IPS-18c (cell line): ENCODE results near the gene MYLK.

ENCODE experiments used
- H3K4me3 ChIP-seq: 2 replicates; pipeline ENCODE4 v1.7.0; 2013; ENCODE audit warnings: low read depth, mild to moderate bottlenecking, low read length, moderate library complexity; ENCODE audit not compliant: insufficient read depth
- H3K9me3 ChIP-seq: one replicate; pipeline ENCODE4 v1.6.1; 2013; ENCODE audit warnings: mild to moderate bottlenecking, low read length, moderate library complexity; ENCODE audit not compliant: control insufficient read depth, insufficient read depth

MYLK gene

DNA sequence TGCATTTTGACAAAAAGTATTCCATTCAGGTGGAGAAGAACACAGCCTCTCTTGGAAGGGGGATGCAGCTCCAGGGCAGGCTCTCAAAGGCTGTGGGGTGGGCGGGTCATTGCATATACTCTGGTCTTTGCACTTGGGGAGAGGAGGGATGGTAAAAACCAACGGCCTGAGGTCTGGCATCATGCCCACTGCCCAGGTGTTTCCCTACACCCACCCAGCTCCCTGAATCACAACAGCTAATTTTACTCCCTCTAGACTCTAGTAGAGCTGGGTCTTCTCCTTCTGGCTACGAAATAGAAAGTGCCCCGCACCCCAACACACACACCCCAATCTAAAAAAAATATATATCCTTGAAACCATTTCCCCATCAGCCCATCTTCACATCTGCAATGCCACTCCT, 1.0 kb downstream of the MYLK start:
- Histone ChIP-seq H3K9me3 (peaks cover 2% of the 10 kb centered on the region), H3K4me3 (peak overlapping the region; percentile 78)

DNA sequence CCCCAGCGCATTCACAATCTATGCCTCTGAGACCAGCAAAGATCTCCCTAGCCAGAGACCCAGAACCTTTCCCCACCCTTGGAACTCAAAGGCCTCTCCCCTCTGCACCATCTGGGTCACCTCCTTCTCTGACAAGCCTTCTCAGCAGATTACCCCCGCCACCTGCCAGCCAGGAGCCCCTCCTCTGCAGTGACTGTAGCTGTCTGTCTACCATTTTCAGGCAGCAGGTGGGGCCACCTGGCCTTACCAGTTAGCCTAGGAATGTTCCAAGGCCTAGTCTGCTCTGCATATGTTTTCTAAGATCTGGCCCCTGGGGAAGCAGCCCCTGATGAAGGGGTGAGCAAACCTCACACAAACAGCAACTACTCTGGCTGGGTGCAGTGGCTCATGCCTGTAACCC, 2.4 kb downstream of the MYLK start:
- Histone ChIP-seq H3K4me3 (no peak overlapping the region), H3K9me3 (no peaks in the 10 kb centered on the region)

DNA sequence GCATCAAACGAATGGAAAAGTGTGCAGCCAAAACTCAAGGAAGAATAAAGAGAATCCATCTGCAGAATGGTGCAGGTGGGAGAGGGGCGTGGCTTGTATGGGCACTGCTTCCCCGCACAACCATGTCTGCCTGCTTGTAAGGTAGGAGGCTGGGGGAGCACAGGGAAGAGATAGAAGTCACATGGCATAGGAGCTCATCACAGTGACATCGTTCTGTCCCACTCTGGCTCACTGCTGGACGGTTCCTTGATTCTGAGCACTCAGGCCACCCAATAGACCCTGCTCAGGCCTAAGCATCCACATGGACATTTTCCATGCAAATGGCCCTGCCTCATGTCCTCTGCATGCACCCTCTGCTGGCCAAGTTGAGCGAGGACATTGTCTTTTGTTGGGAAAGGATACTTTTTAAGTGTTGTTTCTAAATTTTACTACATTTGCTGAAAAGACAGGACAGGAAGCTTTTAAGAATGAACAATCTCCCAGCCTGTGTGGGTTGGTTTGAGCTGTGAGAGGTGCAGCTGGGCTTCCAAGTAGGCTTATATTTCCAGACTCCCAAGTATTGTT, 3.1 kb downstream of the MYLK start:
- no peak overlapping the region for H3K4me3 ChIP-seq

DNA sequence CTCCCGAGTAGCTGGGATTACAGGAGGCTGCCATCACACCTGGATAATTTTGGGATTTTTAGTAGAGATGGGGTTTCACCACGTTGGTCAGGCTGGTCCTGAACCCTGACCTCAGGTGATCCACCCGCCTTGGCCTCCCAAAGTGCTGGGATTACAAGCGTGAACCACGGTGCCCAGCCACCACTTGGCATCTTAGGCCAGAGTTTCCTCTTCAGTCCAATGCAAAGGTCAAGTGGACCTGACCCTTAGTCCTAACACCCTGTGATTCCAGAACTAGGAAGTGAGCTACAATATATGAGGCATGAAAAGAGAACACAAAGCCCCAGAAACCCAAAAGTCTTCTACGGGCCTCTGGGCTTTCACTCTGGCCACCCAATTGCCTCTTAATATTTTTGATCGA, 5.3 kb downstream of the MYLK start:
- Histone ChIP-seq H3K4me3 (no peak overlapping the region), H3K9me3 (no peaks in the 10 kb centered on the region)

More for the DNA sequence above, 3.1 kb downstream of the MYLK start:
- H3K9me3 ChIP-seq: no peaks in the 10 kb centered on the region

DNA sequence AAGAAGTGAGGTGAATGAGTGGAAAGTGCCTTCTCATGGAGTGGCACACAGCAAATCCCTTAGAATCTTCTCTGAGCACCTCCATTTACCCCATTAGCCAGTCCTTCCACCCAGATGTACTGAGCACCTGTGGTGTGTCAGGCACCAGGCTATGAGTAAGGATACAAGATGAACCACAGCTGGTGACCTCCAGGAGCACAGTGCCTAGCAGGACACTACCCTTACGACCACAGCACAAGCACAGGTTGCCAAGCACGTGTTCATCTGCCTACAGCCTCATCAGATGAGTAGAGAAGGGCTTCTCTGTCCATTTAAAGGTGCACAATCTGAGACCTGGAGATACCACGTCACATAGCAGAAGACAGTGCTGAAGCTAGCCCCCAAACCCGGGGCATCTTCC, 6.2 kb downstream of the MYLK start:
- no peak overlapping the region for H3K4me3 ChIP-seq
- no peaks in the 10 kb centered on the region for H3K9me3 ChIP-seq

DNA sequence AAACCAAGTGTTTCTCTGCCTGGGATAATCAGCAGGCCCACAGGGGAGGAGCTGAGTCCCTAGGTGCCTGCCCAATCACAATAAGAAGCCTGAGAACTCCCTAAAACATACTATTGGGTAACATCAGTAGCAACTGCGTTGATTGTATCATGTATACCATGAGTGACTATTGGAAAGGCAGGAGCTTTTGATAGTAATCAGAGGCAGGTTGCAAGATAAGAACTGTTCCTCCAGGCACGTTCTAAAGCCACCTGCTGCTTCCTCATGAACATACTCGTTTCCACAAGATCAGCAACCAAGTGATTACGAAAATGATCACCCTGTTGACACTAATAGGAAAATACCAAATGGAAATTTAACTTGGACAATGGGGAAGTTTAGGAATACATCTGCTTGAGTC, 6.7 kb downstream of the MYLK start:
- H3K9me3 ChIP-seq: no peaks in the 10 kb centered on the region
- no peak overlapping the region for H3K4me3 ChIP-seq

DNA sequence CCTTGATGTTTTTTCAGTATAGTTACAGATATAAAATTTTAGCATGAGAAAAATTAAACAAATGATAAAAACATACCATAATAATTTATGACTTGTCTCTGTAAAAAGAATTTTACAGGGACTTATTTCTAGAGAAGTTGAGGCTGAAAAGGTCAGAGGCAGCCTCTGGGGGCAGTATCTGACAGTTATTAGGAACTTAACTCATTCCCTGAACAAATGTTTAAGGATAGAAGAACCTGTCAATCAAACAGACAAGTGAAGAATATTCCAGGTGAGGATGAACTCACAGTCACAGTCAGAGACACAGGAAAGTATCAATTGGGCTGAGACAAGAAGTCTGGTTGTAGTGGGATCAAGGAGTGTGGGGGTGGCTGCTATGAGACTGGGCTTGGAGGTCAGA, 7.3 kb downstream of the MYLK start:
- Histone ChIP-seq H3K9me3 (no peaks in the 10 kb centered on the region), H3K4me3 (no peak overlapping the region)

DNA sequence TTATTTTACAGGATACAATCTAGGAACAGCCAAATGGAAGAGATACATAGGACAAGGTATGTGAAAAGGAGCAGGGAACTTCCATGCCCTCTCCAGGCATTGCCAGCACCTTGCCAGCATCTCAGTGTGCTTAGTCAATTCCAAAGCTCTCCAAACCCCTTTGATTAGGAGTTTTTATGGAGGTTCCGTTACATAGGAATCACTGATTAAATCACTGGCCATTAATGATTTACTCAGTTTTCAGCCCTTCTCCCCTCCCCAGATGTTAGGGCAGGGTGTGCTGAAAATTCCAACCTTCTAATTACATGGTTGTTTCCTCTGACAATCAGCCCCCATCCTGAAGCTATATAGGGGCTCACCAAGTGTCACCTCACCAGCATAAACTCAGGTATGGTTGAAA, 11.5 kb downstream of the MYLK start:
- Histone ChIP-seq H3K4me3 (no peak overlapping the region), H3K9me3 (no peaks in the 10 kb centered on the region)

DNA sequence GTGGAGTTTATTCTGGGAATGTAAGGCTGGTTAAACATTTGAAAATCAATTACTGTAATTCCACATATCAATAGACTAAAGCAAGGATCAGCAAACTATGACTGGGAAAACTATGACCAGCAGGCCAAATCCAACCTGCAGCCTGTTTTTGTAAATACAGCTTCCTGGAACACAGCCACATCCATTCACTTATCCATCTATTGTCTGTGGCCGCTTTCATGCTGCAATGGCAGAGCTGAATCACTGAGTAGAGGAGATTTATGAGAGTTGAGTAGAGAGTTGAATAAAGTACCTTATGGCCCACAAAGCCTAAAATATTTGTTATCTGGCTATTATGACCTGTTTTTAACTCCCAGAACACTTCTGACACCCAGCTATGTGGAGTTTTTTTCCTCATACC, 12.2 kb downstream of the MYLK start:
- H3K9me3 ChIP-seq: no peaks in the 10 kb centered on the region
- no peak overlapping the region for H3K4me3 ChIP-seq

DNA sequence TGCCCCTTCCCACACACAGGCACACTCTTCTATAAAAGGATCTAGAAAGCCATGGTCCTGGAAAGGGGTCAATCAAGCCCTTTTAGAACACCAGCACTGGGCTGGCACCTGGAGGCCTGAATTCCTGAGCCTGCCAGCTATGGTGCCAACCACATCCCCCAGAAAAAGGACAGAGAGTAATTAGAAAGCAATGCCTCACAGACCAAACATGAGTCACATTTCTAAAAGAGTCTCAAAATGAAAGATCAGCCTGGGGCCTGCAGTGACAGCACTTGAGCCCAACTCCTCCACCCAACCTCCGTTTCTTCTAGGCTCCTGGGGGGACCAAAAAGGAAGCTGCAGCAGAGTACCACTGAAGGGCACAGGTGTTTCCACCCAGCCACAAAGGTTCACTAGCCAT, 14.1 kb downstream of the MYLK start:
- no peak overlapping the region for H3K4me3 ChIP-seq
- H3K9me3 ChIP-seq: no peaks in the 10 kb centered on the region

DNA sequence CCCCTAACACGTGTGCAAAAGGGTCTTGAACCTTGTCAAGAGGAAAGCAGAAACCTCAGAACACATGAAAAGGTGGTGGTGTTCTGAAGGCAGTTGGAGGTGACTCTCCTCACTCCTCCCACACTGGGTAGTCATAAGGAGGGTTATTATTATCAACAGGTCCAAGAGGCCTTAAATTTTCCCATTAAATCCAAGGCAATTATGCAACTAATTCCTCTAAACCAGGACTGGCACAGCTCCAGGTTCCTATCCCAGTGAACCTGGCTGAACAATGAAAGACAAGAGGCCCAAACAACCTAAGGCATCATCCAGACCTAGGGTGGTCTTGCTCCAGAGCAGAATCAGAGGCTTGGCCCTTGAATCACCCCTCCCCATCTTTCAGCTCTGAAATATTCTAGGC, 15.0 kb downstream of the MYLK start:
- H3K9me3 ChIP-seq: no peaks in the 10 kb centered on the region
- no peak overlapping the region for H3K4me3 ChIP-seq

DNA sequence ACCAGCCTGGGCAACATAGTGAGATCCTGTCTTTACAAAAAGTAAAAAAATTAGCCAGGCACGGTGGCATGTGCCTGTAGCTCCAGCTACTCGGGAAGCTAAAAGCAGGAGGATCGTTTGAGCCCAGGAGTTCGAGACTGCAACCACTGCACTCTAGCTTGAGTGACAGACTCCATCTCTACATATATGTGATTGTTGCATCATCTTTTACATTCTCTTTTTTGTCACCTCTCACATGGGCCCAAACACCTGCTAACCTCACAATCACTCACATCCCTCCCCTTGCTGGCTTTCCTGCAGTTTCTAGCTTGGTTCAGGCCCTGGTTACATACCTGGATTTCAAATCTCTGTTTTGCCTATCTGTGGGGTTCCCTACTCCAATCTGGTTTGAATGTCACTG, 19.4 kb downstream of the MYLK start:
- Histone ChIP-seq H3K9me3 (no peaks in the 10 kb centered on the region), H3K4me3 (no peak overlapping the region)

DNA sequence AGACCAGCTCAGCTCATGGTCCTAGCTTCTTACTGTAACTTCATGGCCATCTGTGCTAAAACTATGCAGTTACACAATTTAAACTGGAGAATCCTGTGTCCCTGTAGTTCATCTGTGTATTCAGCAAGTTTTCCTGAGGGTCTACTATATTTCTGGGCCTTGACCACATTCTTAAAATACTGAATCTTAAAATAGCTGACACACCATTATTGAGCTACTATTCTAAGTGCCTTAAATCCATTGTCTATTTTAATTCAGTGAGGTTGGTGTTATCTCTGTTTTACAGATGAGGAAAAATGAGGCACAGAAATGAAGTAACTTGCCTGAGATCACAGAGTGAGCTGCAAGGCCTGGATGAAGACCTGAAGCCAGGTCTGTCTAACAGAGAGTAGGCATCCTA, 22.0 kb downstream of the MYLK start:
- Histone ChIP-seq H3K9me3 (no peaks in the 10 kb centered on the region), H3K4me3 (no peak overlapping the region)

DNA sequence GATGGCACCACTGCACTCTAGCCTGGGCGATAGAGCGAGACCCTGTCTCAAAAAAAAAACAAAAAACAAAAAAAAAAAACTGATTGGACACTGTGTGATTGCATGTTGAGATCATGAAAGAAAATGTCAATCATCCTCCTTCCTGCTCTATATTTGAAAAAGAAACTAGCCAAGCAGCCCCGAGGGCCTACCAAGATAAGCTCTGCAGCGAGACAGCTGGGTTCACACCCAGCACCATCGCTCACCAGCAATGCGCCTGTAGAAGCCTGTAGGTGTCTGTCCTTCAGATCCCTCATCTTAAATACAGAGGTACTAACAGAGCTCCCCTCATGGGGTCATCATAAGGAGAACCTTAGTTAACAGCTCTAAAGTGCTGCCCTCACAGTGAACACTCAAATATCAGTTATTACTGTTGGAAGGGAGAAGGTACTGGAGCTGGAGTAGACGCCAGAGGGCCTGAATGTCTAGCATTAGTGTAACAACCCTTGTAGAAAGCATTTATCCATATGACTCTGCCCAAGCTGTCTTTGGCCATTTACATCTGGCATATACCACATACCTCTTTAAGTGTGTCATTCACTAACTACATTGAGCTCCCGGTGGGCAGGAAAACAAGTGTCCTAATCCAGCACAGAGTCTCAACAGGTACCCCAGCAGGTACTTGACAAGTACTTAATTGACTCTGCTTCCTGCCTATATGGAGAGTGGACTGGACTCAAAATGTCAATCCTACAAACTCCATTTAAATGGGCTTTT, 22.9 kb downstream of the MYLK start:
- Histone ChIP-seq H3K9me3 (no peaks in the 10 kb centered on the region), H3K4me3 (no peak overlapping the region)

DNA sequence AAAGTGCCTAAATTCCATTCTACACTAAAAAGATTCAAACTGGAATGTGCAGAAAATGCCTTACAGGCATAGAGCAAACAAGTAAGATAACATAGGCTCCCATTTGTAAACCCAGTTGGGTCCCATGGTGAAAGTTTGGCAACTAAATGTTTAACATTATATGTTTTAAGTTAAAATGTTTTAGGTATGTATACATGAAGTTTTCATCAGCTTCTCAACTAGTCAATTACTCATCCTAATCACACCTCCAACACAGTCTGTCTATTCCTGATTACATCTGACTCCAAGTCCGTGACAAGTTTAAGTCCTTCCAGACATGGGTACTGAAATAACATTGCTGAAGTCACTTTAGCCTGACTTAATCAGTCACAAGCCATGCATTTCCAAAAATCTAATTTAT, 25.0 kb downstream of the MYLK start:
- H3K4me3 ChIP-seq: no peak overlapping the region
- no peaks in the 10 kb centered on the region for H3K9me3 ChIP-seq

DNA sequence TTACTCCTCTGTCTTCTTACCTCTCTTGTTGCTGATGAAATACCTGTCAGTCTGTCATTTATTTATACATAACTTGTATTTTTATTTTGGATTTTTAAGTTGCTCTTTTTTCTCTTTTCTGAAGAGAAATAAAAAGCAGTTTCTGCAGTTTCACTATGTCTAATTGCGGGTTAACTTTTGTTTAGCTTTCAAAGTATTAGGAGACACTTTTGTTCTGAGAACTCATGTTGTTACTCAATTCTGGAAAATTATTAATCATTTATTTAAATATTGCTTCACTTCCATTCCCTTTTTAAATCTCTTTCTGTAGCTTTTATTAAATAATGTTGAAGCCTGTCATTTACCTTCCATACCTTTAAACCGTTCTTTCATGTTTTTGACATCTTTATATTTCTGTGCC, 29.2 kb downstream of the MYLK start:
- Histone ChIP-seq H3K9me3 (no peaks in the 10 kb centered on the region), H3K4me3 (no peak overlapping the region)

DNA sequence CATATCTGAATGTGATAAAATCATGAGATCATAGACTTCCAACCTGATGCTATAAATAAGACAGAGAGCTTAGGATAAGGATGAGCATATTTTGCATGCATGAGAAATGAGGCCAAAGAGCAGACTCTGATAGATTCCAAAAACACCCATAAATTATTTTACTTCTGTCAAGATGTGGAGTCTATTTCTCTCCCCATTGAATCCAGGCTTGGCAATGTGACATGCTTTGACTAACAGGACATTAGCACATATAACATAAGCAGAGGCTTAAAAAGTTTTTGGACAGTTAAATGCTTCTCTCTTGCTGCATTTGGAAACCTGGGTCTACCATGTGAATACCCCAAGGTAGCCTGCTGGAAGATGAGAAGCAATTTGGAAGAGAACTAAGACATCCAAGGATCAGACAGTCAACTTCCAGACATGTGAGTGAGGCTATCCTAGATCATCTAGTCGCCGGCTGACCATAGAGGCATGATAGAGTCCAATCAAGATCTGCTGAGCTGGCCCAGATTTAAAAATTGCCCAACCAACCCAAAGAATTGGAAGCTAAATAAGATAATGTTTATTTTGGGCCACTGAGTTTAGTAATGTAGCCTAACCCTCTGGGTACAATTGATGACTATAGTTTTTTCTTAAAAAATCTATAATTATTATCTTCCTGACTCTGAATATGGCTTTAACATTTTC, 30.3 kb downstream of the MYLK start:
- no peaks in the 10 kb centered on the region for H3K9me3 ChIP-seq

DNA sequence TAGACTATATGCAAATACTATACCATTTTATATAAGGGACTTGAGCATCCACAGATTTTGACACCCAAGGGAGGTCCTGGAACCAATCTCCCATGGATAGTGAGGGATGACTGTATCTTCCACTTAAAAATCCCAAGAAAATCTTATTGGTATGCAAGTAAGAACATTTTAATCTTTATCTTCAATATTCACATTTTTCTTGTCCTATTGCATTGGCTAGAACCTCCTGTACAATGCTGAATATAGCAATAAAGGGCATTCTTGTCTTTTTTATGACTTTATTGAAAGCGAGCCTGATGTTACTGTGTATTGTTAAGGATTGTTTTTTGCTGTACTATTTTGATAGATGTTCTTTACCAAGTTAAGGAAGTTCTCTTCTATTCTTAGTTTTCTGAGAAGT, 36.9 kb downstream of the MYLK start:
- peaks cover 7% of the 10 kb centered on the region for H3K9me3 ChIP-seq
- no peak overlapping the region for H3K4me3 ChIP-seq

More for the DNA sequence above, 30.3 kb downstream of the MYLK start:
- no peak overlapping the region for H3K4me3 ChIP-seq
